ENCODE measurements around the gene ERC2.

The ERC2 gene

GRCh38 chr3:55765906-55766701, 702.2 kb downstream of the ERC2 start:
- no peak for TF ChIP-seq EZH2phosphoT487 (conservative IDR thresholded peaks at IDR 0.05; ENCODE audit: low read length)
- TF ChIP-seq CTCF (IDR thresholded peaks at IDR 0.05; ENCODE audit: insufficient read depth, low read length, poor library complexity, severe bottlenecking), result no peak
- no peak overlapping the region for H3K4me3 ChIP-seq (ENCODE audit: insufficient read depth, low read length, poor library complexity, severe bottlenecking)
- H3K9ac ChIP-seq (ENCODE audit: low read length), result no peak overlapping the region
- no peaks in the 10 kb centered on the region for H3K27me3 ChIP-seq (ENCODE audit: low read length)
- H4K20me1 ChIP-seq (ENCODE audit: low read depth, low read length), result no peaks in the 10 kb centered on the region
- no peaks in the 10 kb centered on the region for H3K9me3 ChIP-seq (ENCODE audit: insufficient read depth, low read length)
- H3K27ac ChIP-seq (ENCODE audit: low read depth, low read length), result no peak overlapping the region
- H3F3A ChIP-seq (ENCODE audit: insufficient read depth), result no peaks in the 10 kb centered on the region
- no peaks in the 10 kb centered on the region for H3K79me2 ChIP-seq (ENCODE audit: insufficient read depth, low read length)
- H2AFZ ChIP-seq (ENCODE audit: low read depth, low read length, severe bottlenecking), result no peak overlapping the region
- H3K9me2 ChIP-seq (replicated peaks; ENCODE audit: insufficient read depth, low read length), result no peaks in the 10 kb centered on the region
- no peaks in the 10 kb centered on the region for H3K36me3 ChIP-seq (ENCODE audit: low read length)
- H3K4me2 ChIP-seq (ENCODE audit: low read depth, low read length, poor library complexity, severe bottlenecking), result no peak overlapping the region

- no peaks in the 10 kb centered on the region for H3F3A ChIP-seq (ENCODE audit: insufficient read depth)
- no peaks in the 10 kb centered on the region for H3K9me3 ChIP-seq (ENCODE audit: insufficient read depth, low read length)
- no peaks in the 10 kb centered on the region for H3K79me2 ChIP-seq (ENCODE audit: insufficient read depth, low read length)
- H3K4me3 ChIP-seq (ENCODE audit: insufficient read depth, low read length, poor library complexity, severe bottlenecking), result no peak overlapping the region
- no peaks in the 10 kb centered on the region for H3K27me3 ChIP-seq (ENCODE audit: low read length)
- H4K20me1 ChIP-seq (ENCODE audit: low read depth, low read length), result no peaks in the 10 kb centered on the region
- no peak overlapping the region for H3K27ac ChIP-seq (ENCODE audit: low read depth, low read length)
- no peak overlapping the region for H2AFZ ChIP-seq (ENCODE audit: low read depth, low read length, severe bottlenecking)
- no peak overlapping the region for H3K9ac ChIP-seq (ENCODE audit: low read length)
- no peaks in the 10 kb centered on the region for H3K36me3 ChIP-seq (ENCODE audit: low read length)
- TF ChIP-seq CTCF (IDR thresholded peaks at IDR 0.05; ENCODE audit: insufficient read depth, low read length, poor library complexity, severe bottlenecking), result no peak
- no peak for TF ChIP-seq EZH2phosphoT487 (conservative IDR thresholded peaks at IDR 0.05; ENCODE audit: low read length)
- no peaks in the 10 kb centered on the region for H3K9me2 ChIP-seq (replicated peaks; ENCODE audit: insufficient read depth, low read length)
- no peak overlapping the region for H3K4me2 ChIP-seq (ENCODE audit: low read depth, low read length, poor library complexity, severe bottlenecking)
These were observed 702.9 kb downstream of the ERC2 start for GRCh38 chr3:55765398-55765797.

GRCh38 chr3:55756976-55757375, 711.3 kb downstream of the ERC2 start:
- Histone ChIP-seq H3K36me3 (ENCODE audit: low read length) (no peaks in the 10 kb centered on the region), H3K9ac (ENCODE audit: low read length) (no peak overlapping the region), H3K4me3 (ENCODE audit: insufficient read depth, low read length, poor library complexity, severe bottlenecking) (no peak overlapping the region), H3K9me2 (replicated peaks; ENCODE audit: insufficient read depth, low read length) (no peaks in the 10 kb centered on the region), H4K20me1 (ENCODE audit: low read depth, low read length) (no peaks in the 10 kb centered on the region), H3K9me3 (ENCODE audit: insufficient read depth, low read length) (no peaks in the 10 kb centered on the region), H3K79me2 (ENCODE audit: insufficient read depth, low read length) (no peaks in the 10 kb centered on the region), H3K27me3 (ENCODE audit: low read length) (0 out of 2 replicates have a peak, but pooled peaks cover 2% of the 10 kb centered on the region), H2AFZ (ENCODE audit: low read depth, low read length, severe bottlenecking) (no peak overlapping the region), H3K27ac (ENCODE audit: low read depth, low read length) (no peak overlapping the region), H3F3A (ENCODE audit: insufficient read depth) (no peaks in the 10 kb centered on the region), H3K4me2 (ENCODE audit: low read depth, low read length, poor library complexity, severe bottlenecking) (no peak overlapping the region)
- no peak for TF ChIP-seq CTCF (IDR thresholded peaks at IDR 0.05; ENCODE audit: insufficient read depth, low read length, poor library complexity, severe bottlenecking)
- TF ChIP-seq EZH2phosphoT487 (conservative IDR thresholded peaks at IDR 0.05; ENCODE audit: low read length), result no peak

All from SU-DHL-6 (cell line).